GM19035 (cell line): ENCODE data around the gene MEIS2.

Experiments used
- ATAC-seq: cut with Tn5 transposase; IDR thresholded peaks from one replicate; pipeline ENCODE4 v1.9.1; 2021; ENCODE audit not compliant: unreplicated experiment

Gene MEIS2

DNA sequence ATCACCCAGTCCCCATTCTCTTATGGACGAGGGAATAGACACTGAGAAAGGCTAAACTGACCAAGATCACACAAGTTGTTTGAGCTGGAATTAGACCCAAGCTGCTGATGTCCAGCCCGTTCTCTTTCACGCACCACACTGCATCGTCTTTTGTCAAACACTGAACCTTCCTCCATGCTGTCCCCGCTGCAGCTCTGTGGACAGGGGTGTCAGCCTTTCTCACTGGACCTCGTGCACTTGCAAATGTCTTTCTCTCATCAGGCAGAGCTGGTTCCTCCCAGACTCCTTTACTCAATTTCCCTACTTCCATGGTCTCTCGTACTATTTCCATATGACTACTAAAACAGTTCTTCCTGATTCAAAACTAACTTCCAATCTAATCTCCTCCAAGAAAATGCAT lies 161.6 kb downstream of the MEIS2 start:
- ATAC-seq = no peak

DNA sequence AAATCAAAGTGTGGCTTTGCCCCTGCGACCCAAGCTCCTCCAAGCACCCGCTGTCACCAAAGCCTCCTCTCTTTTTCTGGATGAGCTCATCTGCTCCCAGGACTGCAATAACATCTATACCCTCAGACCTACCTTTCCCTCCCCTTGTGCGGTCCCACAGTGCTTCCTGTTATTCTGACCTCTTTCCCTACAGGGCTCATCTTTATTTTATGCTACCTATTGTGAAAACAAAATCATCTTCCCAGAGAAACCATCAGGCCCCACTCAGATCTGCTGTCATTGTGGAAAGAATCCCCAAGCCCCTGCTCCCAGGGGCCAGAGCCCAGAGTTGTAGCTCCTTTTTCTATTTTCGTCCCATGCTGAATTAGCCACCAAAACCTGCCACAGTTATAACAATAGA lies 162.2 kb downstream of the MEIS2 start:
- no peak for ATAC-seq

DNA sequence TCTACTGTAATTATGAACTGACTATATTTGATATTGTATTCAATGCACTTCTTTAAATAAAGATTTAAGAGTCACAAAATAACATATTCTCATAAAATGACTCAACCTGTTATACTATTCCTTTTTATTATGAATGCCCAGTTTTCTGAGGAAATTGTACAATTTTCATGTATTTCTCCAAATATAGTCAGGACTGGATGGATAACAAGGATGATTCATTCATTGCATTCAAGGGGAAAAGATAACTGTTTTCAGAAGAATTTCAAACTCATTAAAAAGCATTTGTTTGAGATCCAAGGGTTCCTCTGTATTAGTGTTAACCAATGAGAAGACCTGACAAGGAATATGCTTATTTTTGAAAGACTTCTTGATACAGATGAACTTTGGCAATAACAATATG lies 163.7 kb downstream of the MEIS2 start:
- no peak for ATAC-seq

- no peak for ATAC-seq
These were observed 166.9 kb downstream of the MEIS2 start for GRCh38 chr15:36933255-36933990.

GRCh38 chr15:36932070-36932469 lies 168.3 kb downstream of the MEIS2 start:
- ATAC-seq = no peak

GRCh38 chr15:36931434-36931833 lies 168.9 kb downstream of the MEIS2 start:
- no peak for ATAC-seq

GRCh38 chr15:36926427-36926825 lies 173.9 kb downstream of the MEIS2 start:
- no peak for ATAC-seq

- no peak for ATAC-seq
These were observed 174.5 kb downstream of the MEIS2 start for GRCh38 chr15:36925653-36926426.

- no peak for ATAC-seq
These were observed 175.3 kb downstream of the MEIS2 start for GRCh38 chr15:36925049-36925448.

GRCh38 chr15:36924034-36924433 lies 176.3 kb downstream of the MEIS2 start:
- no peak for ATAC-seq

- ATAC-seq = no peak
These were observed 178.8 kb downstream of the MEIS2 start for GRCh38 chr15:36921484-36922091.

GRCh38 chr15:36917411-36918267 lies 182.7 kb downstream of the MEIS2 start:
- ATAC-seq = no peak

- no peak for ATAC-seq
These were observed 185.2 kb downstream of the MEIS2 start for GRCh38 chr15:36914960-36915808.

DNA sequence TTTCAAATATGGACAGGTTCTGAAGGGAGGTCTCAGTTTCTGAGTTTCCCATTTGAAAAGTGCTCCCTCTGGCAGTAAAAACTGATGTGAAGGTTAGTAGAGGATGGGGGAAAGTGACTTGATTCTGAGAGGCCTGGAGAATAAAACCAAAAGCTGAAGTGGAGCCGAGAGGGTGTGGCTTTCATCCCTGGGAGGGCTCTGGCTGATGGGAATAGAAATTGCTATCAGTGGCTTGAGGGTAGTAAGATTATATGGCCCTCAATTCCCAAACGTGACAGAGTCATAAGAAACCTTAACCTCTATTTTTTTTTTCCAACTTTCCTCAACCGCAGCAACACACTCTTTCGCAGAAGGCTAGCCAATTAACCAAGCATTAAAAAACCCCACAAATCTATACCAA lies 185.9 kb downstream of the MEIS2 start:
- no peak for ATAC-seq

DNA sequence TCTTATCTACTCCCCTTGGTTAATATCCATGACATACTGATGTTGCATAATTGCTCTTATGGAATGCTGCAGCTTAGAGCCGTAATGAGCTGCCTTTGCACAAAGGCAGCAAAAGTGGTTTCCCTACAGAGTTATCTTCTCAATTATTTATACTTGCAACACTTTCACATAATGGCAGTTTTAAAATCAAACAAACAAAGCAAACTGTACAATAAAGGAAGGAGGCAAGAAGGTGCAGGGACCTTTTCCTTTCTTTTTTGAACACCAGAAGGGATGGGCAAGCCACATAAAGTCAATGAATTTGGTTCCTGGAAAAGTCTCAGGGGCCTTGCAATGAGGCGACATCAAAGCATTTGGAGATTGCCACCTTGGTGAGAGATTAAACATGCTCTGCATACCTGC lies 188.0 kb downstream of the MEIS2 start:
- ATAC-seq = no peak

GRCh38 chr15:36911322-36911944 lies 188.9 kb downstream of the MEIS2 start:
- no peak for ATAC-seq

DNA sequence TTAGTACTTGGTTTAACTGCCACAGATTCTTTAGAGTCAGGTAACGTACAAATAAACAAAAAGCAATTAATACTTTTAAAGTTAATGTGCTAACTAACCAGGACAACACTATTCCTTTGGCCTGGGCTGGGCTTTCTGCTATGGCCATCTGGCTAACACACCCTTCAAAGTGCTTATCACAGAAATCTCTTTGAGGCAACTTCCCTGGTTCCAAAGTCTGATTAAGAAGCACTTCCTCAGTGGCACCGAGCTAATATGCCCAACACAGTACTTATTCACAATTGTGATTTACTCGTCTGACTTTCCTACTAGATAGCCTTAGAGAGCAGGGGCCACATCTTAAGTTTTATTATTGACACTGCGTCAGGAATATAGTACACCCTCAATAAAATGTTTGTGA lies 191.4 kb downstream of the MEIS2 start:
- no peak for ATAC-seq

GRCh38 chr15:36907295-36907694 lies 193.1 kb downstream of the MEIS2 start:
- no peak for ATAC-seq

DNA sequence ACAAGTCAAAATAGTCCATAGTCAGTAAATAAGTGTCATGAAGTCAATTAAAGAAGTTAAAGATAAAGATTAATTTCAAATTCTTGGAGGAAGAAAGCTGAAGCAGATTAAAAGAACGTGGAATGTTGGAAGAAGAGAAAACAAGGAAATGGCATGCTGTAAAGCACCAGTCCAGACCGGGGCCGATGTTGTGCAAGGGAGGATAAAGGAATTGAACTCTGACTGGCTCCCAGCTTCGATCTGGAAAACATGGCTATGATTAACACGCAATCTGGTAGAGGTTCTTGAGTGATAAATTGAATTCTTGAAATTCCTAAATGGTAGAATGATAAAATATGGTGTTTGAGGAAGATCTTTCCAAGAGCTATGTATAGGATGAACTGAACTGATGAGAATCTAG lies 194.4 kb downstream of the MEIS2 start:
- no peak for ATAC-seq

GRCh38 chr15:36904715-36905114 lies 195.6 kb downstream of the MEIS2 start:
- ATAC-seq = no peak
